GM03348 (cell line): ENCODE results near the gene RSRC1.
"Not testable (repeated sequence)": the region's sequence is repeated elsewhere in the genome, so short reads cannot be mapped to it uniquely, and the experiment has no call there.

Source experiments
- DNase-seq: peaks from one replicate; pipeline ENCODE4 v3.0.0; 2012; ENCODE audit warnings: low spot score

RSRC1 gene

GRCh38 chr3:158228942-158229341 is 119.1 kb downstream of the RSRC1 start:
- not testable (repeated sequence) for DNase-seq

GRCh38 chr3:158233791-158234190 is 123.9 kb downstream of the RSRC1 start:
- DNase-seq, result no peak

- no peak for DNase-seq
Measured at GRCh38 chr3:158244274-158244673, 134.4 kb downstream of the RSRC1 start.

- DNase-seq, result no peak
Measured at GRCh38 chr3:158247288-158247687, 137.4 kb downstream of the RSRC1 start.

- no peak for DNase-seq
Measured at GRCh38 chr3:158248261-158248660, 138.4 kb downstream of the RSRC1 start.

- no peak for DNase-seq
Measured at GRCh38 chr3:158249183-158249582, 139.3 kb downstream of the RSRC1 start.

GRCh38 chr3:158258619-158259018 is 148.7 kb downstream of the RSRC1 start:
- no peak for DNase-seq

- DNase-seq, result no peak
Measured at GRCh38 chr3:158260392-158260791, 150.5 kb downstream of the RSRC1 start.

GRCh38 chr3:158261371-158261991 is 151.6 kb downstream of the RSRC1 start:
- DNase-seq, result no peak

- DNase-seq, result no peak
Measured at GRCh38 chr3:158264894-158265293, 155.0 kb downstream of the RSRC1 start.

GRCh38 chr3:158267015-158267414 is 157.1 kb downstream of the RSRC1 start:
- no peak for DNase-seq

GRCh38 chr3:158269942-158270341 is 160.1 kb downstream of the RSRC1 start:
- DNase-seq, result no peak

- DNase-seq, result no peak
Measured at GRCh38 chr3:158272081-158272480, 162.2 kb downstream of the RSRC1 start.

- DNase-seq, result no peak
Measured at GRCh38 chr3:158273656-158274055, 163.8 kb downstream of the RSRC1 start.

- DNase-seq, result no peak
Measured at GRCh38 chr3:158278187-158278586, 168.3 kb downstream of the RSRC1 start.

- no peak for DNase-seq
Measured at GRCh38 chr3:158279609-158280008, 169.7 kb downstream of the RSRC1 start.

GRCh38 chr3:158295771-158296170 is 185.9 kb downstream of the RSRC1 start:
- DNase-seq, result no peak

GRCh38 chr3:158297940-158298339 is 188.1 kb downstream of the RSRC1 start:
- DNase-seq, result no peak

GRCh38 chr3:158308236-158308928 is 198.5 kb downstream of the RSRC1 start:
- no peak for DNase-seq

- DNase-seq, result no peak
Measured at GRCh38 chr3:158312560-158313141, 202.8 kb downstream of the RSRC1 start.

GRCh38 chr3:158313338-158313927 is 203.5 kb downstream of the RSRC1 start:
- peak; percentile 5 for DNase-seq

- no peak for DNase-seq
Measured at GRCh38 chr3:158314426-158315357, 204.8 kb downstream of the RSRC1 start.
